Stimulated activated naive CD4-positive, alpha-beta T cell treated with Interleukin-2 at 50 U/mL for 16 hours (primary cell): Measurements from ENCODE around the gene ARHGEF38.

Source experiments
- DNase-seq: peaks from one replicate; lab custom pipeline; 2025; lab: John Stamatoyannopoulos, UW

Gene ARHGEF38

DNA sequence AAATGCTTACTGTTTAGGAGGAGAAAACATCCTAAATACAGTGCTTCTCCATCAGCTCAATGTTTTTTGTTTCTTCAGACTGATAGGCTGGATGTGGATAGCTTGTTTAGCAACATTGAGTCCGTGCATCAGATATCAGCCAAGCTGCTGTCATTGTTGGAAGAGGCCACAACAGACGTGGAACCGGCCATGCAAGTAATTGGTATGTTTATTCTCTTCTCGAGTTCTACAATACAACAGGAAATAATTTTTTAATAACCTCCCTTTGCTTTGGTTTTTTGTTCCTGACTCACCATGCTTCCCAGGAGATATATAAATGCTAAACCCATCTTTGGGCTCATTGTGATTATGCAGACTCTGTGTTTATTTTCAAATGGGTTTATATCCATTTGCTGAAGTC, 60.9 kb downstream of the ARHGEF38 start:
- DNase-seq = no peak

GRCh38 chr4:105619188-105619931, 66.9 kb downstream of the ARHGEF38 start:
- no peak for DNase-seq

GRCh38 chr4:105620640-105621323, 68.4 kb downstream of the ARHGEF38 start:
- DNase-seq = no peak

- no peak for DNase-seq
Observed at GRCh38 chr4:105622269-105622668, 69.8 kb downstream of the ARHGEF38 start.

DNA sequence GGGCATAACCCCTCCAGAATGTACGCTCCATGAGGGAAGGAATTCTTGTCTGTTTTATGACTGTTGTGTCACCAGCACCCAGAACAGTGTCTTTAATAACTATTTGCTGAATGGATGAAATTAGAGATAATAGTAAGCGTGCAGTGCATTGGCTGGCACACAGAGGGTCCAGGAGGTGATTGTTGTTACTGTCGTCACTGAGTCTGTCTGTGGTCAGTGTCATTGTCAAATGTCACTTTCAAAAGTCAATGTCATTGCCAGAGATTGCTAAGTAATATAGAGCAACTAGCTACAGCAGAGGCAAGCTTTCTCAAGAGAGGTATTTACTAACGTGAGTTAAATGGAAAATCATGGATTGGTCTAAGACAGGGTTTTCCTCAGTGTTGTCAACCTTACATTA, 70.7 kb downstream of the ARHGEF38 start:
- DNase-seq = no peak

GRCh38 chr4:105624530-105624929, 72.1 kb downstream of the ARHGEF38 start:
- DNase-seq = no peak

DNA sequence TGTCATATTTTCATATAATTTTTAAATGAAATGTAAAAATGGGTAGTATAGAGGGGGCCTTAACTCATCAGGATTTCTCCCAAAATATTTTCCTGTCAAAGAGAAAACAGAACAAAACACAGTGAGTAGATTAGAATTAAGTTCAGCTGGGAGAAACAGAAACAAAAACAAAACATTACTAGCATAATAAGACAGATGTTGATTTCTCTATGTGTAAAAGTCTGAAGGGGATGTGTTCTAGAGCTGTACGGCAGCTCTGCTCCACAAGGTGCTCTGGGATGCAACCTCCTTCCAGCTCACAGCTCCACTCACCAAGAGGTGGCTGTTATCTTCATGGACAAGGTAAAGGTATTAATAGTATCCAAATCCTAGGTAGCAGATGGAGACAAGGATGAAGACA, 72.8 kb downstream of the ARHGEF38 start:
- no peak for DNase-seq

- DNase-seq = no peak
Observed at GRCh38 chr4:105626846-105627245, 74.4 kb downstream of the ARHGEF38 start.

GRCh38 chr4:105627620-105628019, 75.2 kb downstream of the ARHGEF38 start:
- no peak for DNase-seq

DNA sequence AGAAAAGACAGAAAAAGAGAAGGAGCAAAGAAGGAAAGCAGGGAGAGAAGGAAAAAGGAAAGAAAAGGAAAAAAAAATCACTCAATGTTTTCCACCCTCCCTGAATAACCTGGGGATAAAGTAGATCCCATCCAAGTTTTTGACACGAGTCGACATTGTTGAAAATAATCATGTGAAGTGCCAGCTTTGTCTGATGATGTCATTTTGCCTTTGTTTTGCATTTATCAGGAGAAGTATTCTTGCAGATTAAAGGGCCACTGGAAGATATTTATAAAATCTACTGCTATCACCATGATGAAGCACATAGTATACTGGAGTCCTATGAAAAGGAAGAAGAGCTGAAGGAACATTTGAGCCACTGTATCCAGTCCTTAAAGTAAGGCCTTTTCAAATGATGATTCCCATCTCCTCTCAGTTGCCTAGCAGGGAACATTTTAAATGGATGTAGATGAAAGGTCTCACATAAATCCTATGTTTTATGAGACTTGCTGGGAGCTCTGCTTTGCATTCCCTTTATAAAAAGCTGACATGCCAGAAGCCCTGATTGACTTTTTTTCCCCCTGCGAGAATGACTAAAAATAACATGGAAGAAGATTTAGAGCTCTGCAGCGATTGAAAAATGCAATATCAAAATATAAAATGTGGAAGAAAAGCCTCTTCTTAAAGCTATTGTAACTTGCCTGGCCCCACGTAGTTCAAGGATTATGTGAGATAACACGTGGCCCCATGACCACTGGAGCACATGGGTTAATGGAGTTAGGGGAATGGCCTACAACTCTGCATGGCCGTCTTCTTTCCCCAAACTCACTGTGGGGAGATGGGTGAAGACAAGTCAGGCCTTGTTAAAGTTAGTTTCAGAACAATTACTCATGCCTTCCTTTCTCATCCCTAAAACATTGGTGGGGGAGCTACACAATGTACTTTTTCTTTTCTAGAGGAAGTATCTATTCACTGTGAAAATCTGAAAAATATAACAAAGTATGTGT, 78.5 kb downstream of the ARHGEF38 start:
- DNase-seq = no peak

DNA sequence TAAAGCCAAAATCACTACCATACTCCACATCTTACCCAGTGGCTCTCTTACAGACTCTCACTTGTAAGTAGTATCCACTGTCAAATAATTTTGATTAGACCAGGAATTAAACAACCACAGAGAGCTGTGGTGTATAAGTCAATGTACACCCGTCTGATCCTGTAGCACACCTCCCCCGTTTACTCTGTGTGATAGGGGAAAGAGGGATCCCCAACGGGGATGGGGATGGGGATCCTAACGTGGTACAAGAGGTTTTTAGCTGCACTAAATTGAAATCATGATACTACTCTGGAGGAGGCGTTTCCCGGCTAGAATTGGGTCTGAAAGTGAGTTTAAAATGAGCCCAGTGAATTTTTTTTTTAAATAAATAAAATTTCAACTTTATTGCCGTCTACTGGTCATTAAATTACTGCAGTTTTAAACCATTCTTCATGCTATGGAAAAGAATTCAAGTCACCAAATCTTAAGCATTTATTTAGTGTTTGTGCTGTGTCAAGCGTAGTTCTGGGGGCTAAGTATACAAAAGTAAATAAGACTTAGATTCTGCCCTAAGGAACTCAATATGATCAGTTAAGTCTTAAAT, 79.5 kb downstream of the ARHGEF38 start:
- no peak for DNase-seq

- DNase-seq = no peak
Observed at GRCh38 chr4:105632599-105632998, 80.2 kb downstream of the ARHGEF38 start.

DNA sequence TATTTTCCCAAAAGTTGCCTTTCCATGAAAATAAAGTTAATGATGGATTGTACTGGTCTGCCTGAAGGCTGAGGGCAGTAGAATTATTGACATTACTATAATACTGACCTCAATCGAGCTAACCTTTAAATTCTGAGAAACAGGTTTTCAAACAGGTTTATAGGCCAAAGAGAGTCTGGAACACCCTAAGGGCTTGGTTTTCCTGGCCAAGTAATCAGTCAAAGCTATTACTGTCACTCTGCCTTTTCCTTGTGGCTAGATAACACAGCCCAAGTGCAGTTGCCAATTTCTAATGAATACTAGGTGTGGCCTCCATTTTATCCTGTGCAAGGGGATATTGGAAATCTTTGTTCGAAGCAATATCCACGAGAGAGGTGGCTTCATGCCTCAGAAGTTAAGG, 80.8 kb downstream of the ARHGEF38 start:
- DNase-seq = no peak

DNA sequence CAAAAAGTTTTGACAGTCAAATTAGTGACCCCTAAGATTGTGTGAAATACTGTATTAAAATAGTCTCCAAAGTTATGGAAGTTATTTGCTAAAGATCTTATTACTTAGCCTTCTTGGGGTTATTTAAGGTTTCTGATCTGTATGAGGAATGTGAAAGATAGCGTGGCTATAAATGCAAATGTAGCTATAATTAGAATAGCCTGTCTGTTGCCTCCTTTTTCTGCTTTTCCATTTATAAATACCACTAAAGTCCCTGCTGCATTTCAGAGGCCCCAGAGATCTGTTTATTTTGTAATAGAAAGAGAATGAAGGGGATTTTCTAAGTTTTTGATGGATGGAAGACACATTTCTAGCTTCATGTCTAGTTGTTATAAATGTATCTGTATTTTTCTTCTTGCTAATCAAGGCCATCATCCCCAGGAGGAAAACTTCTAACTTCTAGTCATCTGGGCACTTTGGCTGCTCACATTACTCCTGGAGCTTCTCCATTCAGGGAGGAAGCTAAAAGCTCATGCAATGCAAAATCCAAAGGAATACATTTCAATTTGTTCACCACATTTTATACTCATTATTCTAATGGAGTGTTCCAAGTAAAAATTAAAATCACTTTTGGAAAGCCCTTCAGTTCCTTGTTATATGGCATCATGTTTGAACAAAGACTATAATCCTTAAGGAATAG, 82.1 kb downstream of the ARHGEF38 start:
- no peak for DNase-seq

GRCh38 chr4:105637408-105638176, 85.2 kb downstream of the ARHGEF38 start:
- no peak for DNase-seq

- no peak for DNase-seq
Observed at GRCh38 chr4:105641845-105642244, 89.4 kb downstream of the ARHGEF38 start.

DNA sequence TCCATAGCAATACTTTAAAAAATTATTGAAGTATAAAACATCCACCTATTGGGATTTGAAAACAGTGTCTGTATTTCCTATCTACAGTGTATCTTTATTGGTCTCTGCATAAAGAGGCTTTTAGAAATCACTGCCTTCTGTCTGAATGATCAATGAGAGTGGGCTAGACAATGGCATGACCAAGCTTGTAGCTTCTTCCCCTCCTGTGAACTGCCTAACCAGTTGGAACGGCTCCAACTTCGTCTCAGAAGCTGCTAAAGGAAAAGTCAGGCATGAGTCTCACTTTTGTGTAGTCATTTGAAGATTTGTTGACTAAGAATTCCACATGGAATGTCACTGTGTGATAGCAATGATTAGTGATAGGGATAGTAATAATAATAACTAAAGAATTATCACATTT, 91.8 kb downstream of the ARHGEF38 start:
- no peak for DNase-seq

- no peak for DNase-seq
Observed at GRCh38 chr4:105645440-105645839, 93.0 kb downstream of the ARHGEF38 start.

GRCh38 chr4:105650190-105650589, 97.8 kb downstream of the ARHGEF38 start:
- DNase-seq = no peak

DNA sequence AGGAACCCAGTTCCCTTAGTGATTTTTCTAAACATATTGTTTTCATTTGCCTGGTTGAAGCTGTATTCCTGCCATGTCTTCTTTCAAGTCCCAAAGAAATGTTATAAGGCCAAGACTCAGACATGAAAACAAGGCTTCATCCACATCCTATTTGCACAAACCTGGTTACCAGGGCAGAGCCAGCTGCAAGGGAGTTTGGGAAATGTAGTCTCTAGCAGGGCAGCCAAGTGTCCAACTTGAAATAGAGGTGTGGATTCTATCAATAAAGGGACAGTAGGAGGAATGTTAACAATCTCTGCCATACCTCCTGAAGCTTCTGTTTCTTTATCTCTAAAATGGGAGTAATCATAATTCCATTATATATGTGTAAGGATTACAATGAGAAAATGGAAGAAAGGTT, 99.5 kb downstream of the ARHGEF38 start:
- DNase-seq = no peak
